AG04450 (cell line): ENCODE data around the gene NCBP1. TPM values are rescaled to one million over a fixed set of nuclear protein-coding genes. Genes with fewer than 3 reads are reported as not detected.

ENCODE experiments used
- CTCF ChIA-PET: fragments of 300-600, 350-600 bp; formaldehyde crosslinking; extraction: SDS; loops from one replicate; lab custom pipeline; 2022; ENCODE audit warnings: antibody characterized with exemption, inconsistent platforms; lab: Charles Lee
- POLR2A ChIA-PET: fragments of 350-600 bp; formaldehyde crosslinking; extraction: SDS; loops from one replicate; lab custom pipeline; 2021; ENCODE audit warnings: antibody characterized with exemption, inconsistent platforms; lab: Yijun Ruan, JAX
- DNase-seq: peaks from one replicate; pipeline ENCODE4 v3.0.0-alpha.2; 2011; ENCODE audit warnings: low read depth, low spot score
- H3K27ac ChIP-seq: one replicate; pipeline ENCODE4 v1.5.1; 2012; ENCODE audit warnings: low read depth, low read length, control low read depth
- H3K27me3 ChIP-seq: one replicate; pipeline ENCODE4 v1.6.0; 2012; ENCODE audit warnings: low read length; ENCODE audit not compliant: control insufficient read depth, insufficient read depth
- H3K4me3 ChIP-seq: 2 replicates; pipeline ENCODE4 v1.5.1; 2011; ENCODE audit warnings: mild to moderate bottlenecking, low read depth, low read length, control low read depth
- H3K9me3 ChIP-seq: 2 replicates; pipeline ENCODE4 v1.5.1; 2012; ENCODE audit warnings: low read length; ENCODE audit not compliant: control insufficient read depth, insufficient read depth
- polyA plus RNA-seq: library from polyadenylated mRNA; depleted of rRNA; stranded (reverse); fragments of >200 nt; gene quantifications from 2 replicates; pipeline ENCODE4 v1.2.3, GENCODE V29; 2011
- TF ChIP-seq, protein P1 (sequence below): IDR thresholded peaks from 2 replicates; pipeline ENCODE4 v1.5.1; 2011; ENCODE audit warnings: low read depth, low read length, control low read depth, inconsistent platforms

Gene NCBP1
- polyA plus RNA-seq, 1 experiment, result 39.2 TPM

GRCh38 chr9:97593960-97594359 lies 39.7 kb upstream of the NCBP1 start:
- Histone ChIP-seq H3K9me3 (no peaks in the 10 kb centered on the region), H3K27ac (no peak overlapping the region), H3K27me3 (peaks cover 12% of the 10 kb centered on the region), H3K4me3 (no peak overlapping the region)
- DNase-seq, result no peak
- ChIA-PET CTCF (interaction anchor here (2.4 to 13.3 kb wide), 3 partner anchors 22 to 183 kb away, joined by 8 to 704 read pairs (median 8); no protein-coding TSS in a partner anchor), POLR2A (no interaction called here)
- TF ChIP-seq, protein P1, sequence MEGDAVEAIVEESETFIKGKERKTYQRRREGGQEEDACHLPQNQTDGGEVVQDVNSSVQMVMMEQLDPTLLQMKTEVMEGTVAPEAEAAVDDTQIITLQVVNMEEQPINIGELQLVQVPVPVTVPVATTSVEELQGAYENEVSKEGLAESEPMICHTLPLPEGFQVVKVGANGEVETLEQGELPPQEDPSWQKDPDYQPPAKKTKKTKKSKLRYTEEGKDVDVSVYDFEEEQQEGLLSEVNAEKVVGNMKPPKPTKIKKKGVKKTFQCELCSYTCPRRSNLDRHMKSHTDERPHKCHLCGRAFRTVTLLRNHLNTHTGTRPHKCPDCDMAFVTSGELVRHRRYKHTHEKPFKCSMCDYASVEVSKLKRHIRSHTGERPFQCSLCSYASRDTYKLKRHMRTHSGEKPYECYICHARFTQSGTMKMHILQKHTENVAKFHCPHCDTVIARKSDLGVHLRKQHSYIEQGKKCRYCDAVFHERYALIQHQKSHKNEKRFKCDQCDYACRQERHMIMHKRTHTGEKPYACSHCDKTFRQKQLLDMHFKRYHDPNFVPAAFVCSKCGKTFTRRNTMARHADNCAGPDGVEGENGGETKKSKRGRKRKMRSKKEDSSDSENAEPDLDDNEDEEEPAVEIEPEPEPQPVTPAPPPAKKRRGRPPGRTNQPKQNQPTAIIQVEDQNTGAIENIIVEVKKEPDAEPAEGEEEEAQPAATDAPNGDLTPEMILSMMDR, result no peak

DNA sequence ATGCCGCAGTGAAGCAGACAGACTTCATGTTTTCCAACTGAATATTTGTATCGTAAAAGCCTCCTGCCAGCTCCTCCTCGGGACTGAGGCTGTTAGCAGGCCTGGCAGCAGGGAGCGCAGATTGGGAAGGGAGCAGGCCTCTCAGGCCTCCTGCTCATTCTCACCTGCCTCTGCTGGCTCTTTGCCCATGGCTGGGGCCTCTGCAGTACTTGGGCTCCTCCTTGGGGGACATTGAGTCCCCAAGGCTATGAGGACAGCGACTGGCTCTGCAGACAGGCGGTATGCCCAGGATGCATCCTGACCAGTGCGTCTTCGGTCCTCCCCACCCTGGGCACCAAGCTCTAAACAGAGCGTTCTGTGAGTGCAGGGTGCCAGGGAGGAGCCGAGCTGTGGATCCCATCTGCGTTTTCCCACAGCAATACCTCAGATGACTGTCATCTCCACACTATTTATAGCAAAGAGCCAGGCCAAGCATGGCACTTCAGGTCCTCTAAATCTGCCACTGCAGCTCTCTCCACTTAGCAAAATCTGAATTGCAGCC lies 39.2 kb upstream of the NCBP1 start:
- TF ChIP-seq, protein P1, result no peak
- no peaks in the 10 kb centered on the region for H3K9me3 ChIP-seq
- no peak overlapping the region for H3K27ac ChIP-seq
- DNase-seq, result no peak
- CTCF ChIA-PET, result interaction anchor here (2.4 to 13.3 kb wide), 3 partner anchors 21 to 183 kb away, joined by 8 to 704 read pairs (median 8); no protein-coding TSS in a partner anchor
- POLR2A ChIA-PET, result no interaction called here
- H3K4me3 ChIP-seq, result no peak overlapping the region
- H3K27me3 ChIP-seq, result peaks cover 12% of the 10 kb centered on the region

DNA sequence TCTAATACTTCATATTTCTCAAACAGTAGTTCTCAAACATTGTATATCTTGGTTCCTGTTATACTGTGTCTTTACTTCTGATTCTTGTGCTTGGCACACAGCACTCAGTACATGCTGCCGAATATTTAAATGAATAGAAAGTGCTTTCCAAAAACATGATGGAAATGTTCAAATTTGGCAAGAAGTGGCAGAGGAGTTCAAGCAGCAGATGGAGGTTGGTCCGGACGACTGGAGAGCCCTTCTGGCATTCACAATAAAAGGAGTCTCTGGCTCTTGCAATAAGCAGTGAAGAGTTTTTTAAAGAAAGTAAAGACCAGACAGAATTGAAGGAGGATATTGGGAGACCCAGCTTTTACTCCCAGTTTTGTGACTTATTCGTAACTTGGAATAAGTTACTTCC lies 36.7 kb upstream of the NCBP1 start:
- TF ChIP-seq, protein P1, result no peak
- ChIA-PET CTCF (interaction anchor here (1.1 to 13.3 kb wide), 5 partner anchors 12 to 740 kb away, joined by 3 to 704 read pairs (median 4); no protein-coding TSS in a partner anchor), POLR2A (interaction anchor here (1.0 kb wide), 1 partner anchor 127 kb away, joined by 3 read pairs; no protein-coding TSS in a partner anchor)
- H3K9me3 ChIP-seq, result no peaks in the 10 kb centered on the region
- H3K4me3 ChIP-seq, result no peak overlapping the region
- no peak overlapping the region for H3K27ac ChIP-seq
- DNase-seq, result no peak
- peaks cover 9% of the 10 kb centered on the region for H3K27me3 ChIP-seq

DNA sequence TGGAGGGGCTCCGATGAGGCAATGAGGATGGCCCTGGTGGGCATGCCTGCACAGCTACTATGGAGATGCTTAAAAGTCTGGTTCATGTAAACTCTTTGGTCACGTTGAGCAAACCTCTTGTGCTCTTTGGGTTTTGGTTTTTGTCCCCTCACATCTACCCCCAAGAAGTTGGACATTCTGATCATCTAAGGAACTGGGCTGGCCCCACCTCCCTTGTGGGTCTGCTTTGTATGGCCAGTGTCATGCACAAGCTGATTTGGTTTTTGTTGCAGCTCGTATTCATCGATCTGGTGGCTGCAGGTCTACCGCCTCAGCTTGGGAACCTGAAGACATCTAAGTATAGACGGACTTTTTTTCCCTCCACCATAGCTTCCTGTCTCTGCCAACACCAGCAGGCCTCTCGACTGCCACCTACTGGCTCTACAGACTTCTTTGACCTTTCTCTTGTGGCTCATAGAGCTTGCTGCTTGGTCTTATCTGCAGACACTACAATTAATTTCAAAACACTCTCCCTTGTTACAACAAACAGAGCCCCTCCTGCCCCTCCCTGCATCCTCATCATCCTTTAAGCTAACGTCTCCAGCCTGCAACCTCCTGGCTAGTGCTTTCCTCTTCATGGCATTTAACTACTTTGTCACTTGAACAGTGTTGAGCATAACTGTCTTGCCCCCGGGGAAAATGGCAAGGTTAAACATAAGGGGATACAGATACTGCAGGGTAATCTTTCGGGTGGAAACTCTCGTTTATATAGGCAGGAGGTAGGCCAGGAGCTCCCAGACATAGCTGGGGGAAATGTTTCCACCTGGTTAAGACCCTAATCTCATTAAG lies 34.9 kb upstream of the NCBP1 start:
- ChIA-PET CTCF (interaction anchor here (0.5 to 13.3 kb wide), 65 partner anchors 9 to 755 kb away, joined by 3 to 704 read pairs (median 6); partner anchors contain the start of genes NCBP1, TDRD7, TMOD1 and TSTD2), POLR2A (interaction anchor here (0.6 to 1.6 kb wide), 4 partner anchors 17 to 187 kb away, joined by 3 to 8 read pairs (median 4); partner anchors contain the start of gene TDRD7)
- TF ChIP-seq, protein P1, result peak; percentile 95
- H3K4me3 ChIP-seq, result no peak overlapping the region
- peak; percentile 60 for DNase-seq
- H3K27ac ChIP-seq, result no peak overlapping the region
- H3K27me3 ChIP-seq, result peaks cover 6% of the 10 kb centered on the region
- H3K9me3 ChIP-seq, result no peaks in the 10 kb centered on the region
